Sigmoid colon (tissue), 7 donors: Measurements from ENCODE around the gene SSTR4. TPM values are rescaled to one million over a fixed set of nuclear protein-coding genes. Genes with fewer than 3 reads are reported as not detected.
A peak's percentile ranks its signal among the peaks of the same experiment; 100 is the strongest.

Source experiments
- DNase-seq: peaks from one replicate; pipeline ENCODE4 v3.0.0-alpha.2; 2019
- H3K27ac ChIP-seq, 4 donors: fragments of 200-600 bp; sonication (generic); one replicate each; pipeline ENCODE4 v1.5.1; 2016 to 2019; ENCODE audit warnings: mild to moderate bottlenecking in 1 of 4
- H3K27me3 ChIP-seq, 3 donors: fragments of 200-600 bp; sonication (generic); one replicate each; pipeline ENCODE4 v1.5.1; 2019; ENCODE audit warnings: mild to moderate bottlenecking in 1 of 3
- H3K36me3 ChIP-seq, 4 donors: fragments of 200-600 bp; sonication (generic); one replicate each; pipeline ENCODE4 v1.5.1; 2016 to 2019
- H3K4me1 ChIP-seq, 4 donors: fragments of 200-600 bp; sonication (generic); one replicate each; pipeline ENCODE4 v1.5.1; 2017 to 2019
- H3K4me3 ChIP-seq, 4 donors: fragments of 200-600 bp; sonication (generic); one replicate each; pipeline ENCODE4 v1.5.1; 2017 to 2019; ENCODE audit warnings: mild to moderate bottlenecking in 2 of 4, moderate library complexity in 1 of 4
- H3K9me3 ChIP-seq, 4 donors: fragments of 200-600 bp in 3 of 4; sonication (generic) in 3 of 4; one replicate each; pipeline versions ENCODE4 v1.5.1 to v1.6.1; 2013 to 2019
- EP300 ChIP-seq, 4 donors: sonication (generic); formaldehyde crosslinking; IDR thresholded peaks; one replicate each; pipeline ENCODE4 v1.6.1; 2017; ENCODE audit warnings: antibody characterized with exemption in 4 of 4
- POLR2A ChIP-seq, 2 donors: fragments of 450-650 bp; IDR thresholded peaks; one replicate each; pipeline ENCODE4 v1.6.1; 2016; ENCODE audit warnings: antibody characterized with exemption in 2 of 2, mild to moderate bottlenecking in 2 of 2, moderate library complexity in 2 of 2
- POLR2AphosphoS5 ChIP-seq, 4 donors: sonication (generic); formaldehyde crosslinking; IDR thresholded peaks; one replicate each; pipeline ENCODE4 v1.6.1; 2017; ENCODE audit warnings: antibody characterized with exemption in 4 of 4
- WGBS, 2 donors: extraction: QIAGEN DNeasy Blood & Tissue Kit; methylation state at CpG; one replicate each; pipeline ENCODE4 v1.1.7; 2013; 5-methylcytosine and 5-hydroxymethylcytosine counted together
- intact Hi-C: fragments of 100-400 bp; cut with DNase I; formaldehyde crosslinking; loops from one replicate; pipeline ENCODE4 v1.15.1; 2023
- polyA plus RNA-seq, 3 donors: library from polyadenylated mRNA; stranded (reverse); fragments of 200-250 nt; gene quantifications; one replicate each; pipeline ENCODE4 v1.2.3, GENCODE V29; 2013
- total RNA-seq, 4 donors: library from RNA; depleted of rRNA; stranded (reverse); fragments of >200 nt; gene quantifications; one replicate each; pipeline ENCODE4 v1.1.0, GENCODE V29; 2016
- TF ChIP-seq, protein P1 (sequence below), 4 experiments: fragments of 450-650 bp in 3 of 4; fragments of 200-600 bp in 1 of 4; IDR thresholded peaks; one replicate each; pipeline ENCODE4 v1.5.1; 2016 to 2019; ENCODE audit warnings: antibody characterized with exemption in 4 of 4, mild to moderate bottlenecking in 3 of 4, moderate library complexity in 2 of 4
- donor health status: healthy with polysubstance abuse.
- donor health status: Bipolar disorder and iron deficiency.
- donor health status: healthy.

Gene SSTR4
- total and polyA plus RNA-seq, 7 donors, result 0.04 TPM; not detected in 6

DNA sequence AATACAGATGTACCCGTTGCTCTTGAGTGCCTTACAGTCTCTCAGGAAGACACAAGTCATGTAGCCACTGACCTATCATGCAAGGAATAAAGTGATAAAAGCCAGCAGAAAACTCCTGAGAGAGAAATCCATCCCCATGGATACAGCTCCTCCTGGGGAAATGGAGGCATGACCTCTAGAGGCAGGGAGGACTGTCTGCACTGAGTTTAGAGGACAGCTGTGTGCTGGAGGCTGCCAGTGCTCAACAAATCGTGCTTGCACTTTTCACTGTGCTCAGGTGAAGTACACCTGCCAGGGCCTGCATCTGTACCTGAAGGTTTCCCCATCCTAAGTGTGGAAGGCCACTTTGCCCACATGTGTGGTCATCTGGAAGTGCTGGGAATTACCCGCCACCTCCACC is 38.9 kb downstream of the SSTR4 start:
- H3K36me3 ChIP-seq, result no peaks in the 10 kb centered on the region
- H3K4me1 ChIP-seq, result no peaks in the 10 kb centered on the region
- no peak overlapping the region for H3K27ac ChIP-seq
- 83 to 89% methylated on average over 3 of the region's 3 CpGs for WGBS, 2 donors
- no peak for DNase-seq
- no peaks in the 10 kb centered on the region for H3K9me3 ChIP-seq
- no peaks in the 10 kb centered on the region for H3K27me3 ChIP-seq
- intact Hi-C loops, result no loop called here
- no peak overlapping the region for H3K4me3 ChIP-seq
- TF ChIP-seq, protein P1, sequence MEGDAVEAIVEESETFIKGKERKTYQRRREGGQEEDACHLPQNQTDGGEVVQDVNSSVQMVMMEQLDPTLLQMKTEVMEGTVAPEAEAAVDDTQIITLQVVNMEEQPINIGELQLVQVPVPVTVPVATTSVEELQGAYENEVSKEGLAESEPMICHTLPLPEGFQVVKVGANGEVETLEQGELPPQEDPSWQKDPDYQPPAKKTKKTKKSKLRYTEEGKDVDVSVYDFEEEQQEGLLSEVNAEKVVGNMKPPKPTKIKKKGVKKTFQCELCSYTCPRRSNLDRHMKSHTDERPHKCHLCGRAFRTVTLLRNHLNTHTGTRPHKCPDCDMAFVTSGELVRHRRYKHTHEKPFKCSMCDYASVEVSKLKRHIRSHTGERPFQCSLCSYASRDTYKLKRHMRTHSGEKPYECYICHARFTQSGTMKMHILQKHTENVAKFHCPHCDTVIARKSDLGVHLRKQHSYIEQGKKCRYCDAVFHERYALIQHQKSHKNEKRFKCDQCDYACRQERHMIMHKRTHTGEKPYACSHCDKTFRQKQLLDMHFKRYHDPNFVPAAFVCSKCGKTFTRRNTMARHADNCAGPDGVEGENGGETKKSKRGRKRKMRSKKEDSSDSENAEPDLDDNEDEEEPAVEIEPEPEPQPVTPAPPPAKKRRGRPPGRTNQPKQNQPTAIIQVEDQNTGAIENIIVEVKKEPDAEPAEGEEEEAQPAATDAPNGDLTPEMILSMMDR (IDR thresholded peaks at IDR 0.05), result no peak
- TF ChIP-seq POLR2A (IDR thresholded peaks at IDR 0.05) (no peak), POLR2AphosphoS5 (IDR thresholded peaks at IDR 0.05) (no peak), EP300 (IDR thresholded peaks at IDR 0.05) (no peak)

GRCh38 chr20:23077277-23077676 is 42.2 kb downstream of the SSTR4 start:
- 80 to 83% methylated on average over 4 of the region's 4 CpGs for WGBS, 2 donors
- H3K9me3 ChIP-seq, result no peaks in the 10 kb centered on the region
- no peaks in the 10 kb centered on the region for H3K4me1 ChIP-seq
- no peaks in the 10 kb centered on the region for H3K36me3 ChIP-seq
- H3K4me3 ChIP-seq, result no peak overlapping the region
- no peaks in the 10 kb centered on the region for H3K27me3 ChIP-seq
- TF ChIP-seq, protein P1 (IDR thresholded peaks at IDR 0.05), result no peak
- no peak for TF ChIP-seq POLR2A (IDR thresholded peaks at IDR 0.05)
- no peak for TF ChIP-seq POLR2AphosphoS5 (IDR thresholded peaks at IDR 0.05)
- TF ChIP-seq EP300 (IDR thresholded peaks at IDR 0.05), result no peak
- intact Hi-C loops, result no loop called here
- H3K27ac ChIP-seq, result no peak overlapping the region
- DNase-seq, result peak; percentile 46

DNA sequence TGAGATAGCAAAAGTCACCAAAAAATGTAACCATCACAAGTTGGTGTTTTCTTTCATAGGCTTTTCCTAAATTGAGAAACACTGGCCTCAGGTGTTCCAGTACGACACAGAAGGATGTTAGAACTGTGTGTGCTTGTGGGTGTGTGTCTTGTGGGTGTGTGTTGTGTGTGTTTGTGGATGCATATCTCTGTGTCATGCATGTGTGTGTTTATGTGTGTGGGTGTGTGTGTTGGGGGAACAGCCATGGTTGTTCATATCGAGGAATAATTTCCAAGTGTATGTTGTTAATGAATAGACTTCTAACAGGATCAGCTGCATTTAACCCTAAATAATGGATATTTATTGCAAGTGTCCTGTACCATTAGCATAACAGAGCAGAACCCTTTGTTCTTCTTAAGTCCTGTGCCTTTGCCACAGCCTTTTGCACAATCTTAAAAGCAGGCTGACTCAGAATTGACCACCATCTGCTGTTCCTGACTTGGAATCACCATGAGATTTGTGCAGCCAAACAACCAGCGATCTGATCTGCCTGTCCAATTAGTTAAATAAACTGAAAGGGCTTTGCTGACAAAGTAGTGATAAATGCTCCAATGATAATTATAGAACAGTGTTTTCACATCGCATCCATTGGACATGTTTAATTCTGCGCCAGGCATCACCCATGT is 43.4 kb downstream of the SSTR4 start:
- DNase-seq, result peak; percentile 56
- intact Hi-C loops, result no loop called here
- Histone ChIP-seq H3K4me1 (no peaks in the 10 kb centered on the region), H3K36me3 (no peaks in the 10 kb centered on the region), H3K27me3 (no peaks in the 10 kb centered on the region), H3K4me3 (no peak overlapping the region), H3K27ac (no peak overlapping the region), H3K9me3 (no peaks in the 10 kb centered on the region)
- WGBS, 2 donors, result 72 to 85% methylated on average over 5 of the region's 5 CpGs
- TF ChIP-seq, protein P1 (IDR thresholded peaks at IDR 0.05), result no peak
- TF ChIP-seq POLR2A (IDR thresholded peaks at IDR 0.05), result no peak
- no peak for TF ChIP-seq POLR2AphosphoS5 (IDR thresholded peaks at IDR 0.05)
- TF ChIP-seq EP300 (IDR thresholded peaks at IDR 0.05), result no peak

DNA sequence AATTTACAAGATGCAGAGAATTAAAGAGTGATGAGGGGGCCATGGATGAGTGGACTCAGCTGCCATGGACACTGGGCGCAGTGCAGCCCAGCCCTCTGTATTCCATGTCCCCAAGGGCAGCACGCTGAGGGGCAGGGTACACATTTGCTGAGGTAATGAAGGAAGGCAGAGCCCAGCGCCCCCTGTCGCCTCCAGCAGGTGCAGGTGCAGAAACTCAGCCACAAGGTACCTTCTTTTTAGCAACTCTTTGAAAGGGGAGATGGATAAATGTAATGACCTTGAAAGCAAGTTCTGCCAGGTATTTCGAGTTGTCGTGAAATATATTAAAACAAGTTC is 43.9 kb downstream of the SSTR4 start:
- no peaks in the 10 kb centered on the region for H3K9me3 ChIP-seq
- TF ChIP-seq POLR2A (IDR thresholded peaks at IDR 0.05) (no peak), EP300 (IDR thresholded peaks at IDR 0.05) (no peak), POLR2AphosphoS5 (IDR thresholded peaks at IDR 0.05) (no peak)
- TF ChIP-seq, protein P1 (IDR thresholded peaks at IDR 0.05), result no peak
- WGBS, 2 donors, result 57 to 73% methylated on average over 6 of the region's 6 CpGs
- peak; percentile 58 for DNase-seq
- no peaks in the 10 kb centered on the region for H3K27me3 ChIP-seq
- H3K4me1 ChIP-seq, result no peaks in the 10 kb centered on the region
- intact Hi-C loops, result no loop called here
- no peak overlapping the region for H3K4me3 ChIP-seq
- no peaks in the 10 kb centered on the region for H3K36me3 ChIP-seq
- no peak overlapping the region for H3K27ac ChIP-seq

GRCh38 chr20:23079926-23080325 is 44.8 kb downstream of the SSTR4 start:
- Histone ChIP-seq H3K4me1 (no peaks in the 10 kb centered on the region), H3K36me3 (no peaks in the 10 kb centered on the region), H3K27ac (no peak overlapping the region), H3K9me3 (no peaks in the 10 kb centered on the region), H3K4me3 (no peak overlapping the region), H3K27me3 (peaks cover 0 to 4% (median 0%) of the 10 kb centered on the region in 3 donors)
- intact Hi-C loops, result no loop called here
- TF ChIP-seq EP300 (IDR thresholded peaks at IDR 0.05) (no peak), POLR2AphosphoS5 (IDR thresholded peaks at IDR 0.05) (no peak), POLR2A (IDR thresholded peaks at IDR 0.05) (no peak)
- TF ChIP-seq, protein P1 (IDR thresholded peaks at IDR 0.05), result no peak
- WGBS, 2 donors, result 77 to 86% methylated on average over 2 of the region's 2 CpGs
- no peak for DNase-seq
